HepG2 (cell line): ENCODE data around the gene MIX23. TPM values are rescaled to one million over a fixed set of nuclear protein-coding genes. Genes with fewer than 3 reads are reported as not detected.

Experiments used
- ELF4 ChIP-seq: sonication (generic); formaldehyde crosslinking; IDR thresholded peaks from 2 replicates; pipeline ENCODE4 v1.5.0; 2020; ENCODE audit warnings: missing genetic modification reagents, mild to moderate bottlenecking, moderate library complexity, borderline replicate concordance
- FOXC1 ChIP-seq: sonication (generic); formaldehyde crosslinking; IDR thresholded peaks from 2 replicates; pipeline ENCODE4 v1.8.0; 2022; ENCODE audit warnings: mild to moderate bottlenecking, missing genetic modification reagents, borderline replicate concordance
- FOXJ3 ChIP-seq: sonication (generic); formaldehyde crosslinking; IDR thresholded peaks from 2 replicates; pipeline ENCODE4 v1.4.0; 2020; ENCODE audit warnings: missing genetic modification reagents, mild to moderate bottlenecking, borderline replicate concordance
- HES4 ChIP-seq: sonication (generic); formaldehyde crosslinking; IDR thresholded peaks from 2 replicates; pipeline ENCODE4 v1.9.0; 2021; ENCODE audit warnings: mild to moderate bottlenecking, missing genetic modification reagents, borderline replicate concordance
- JUN ChIP-seq: sonication (generic); formaldehyde crosslinking; IDR thresholded peaks from 2 replicates; pipeline ENCODE4 v1.4.0; 2020; ENCODE audit warnings: mild to moderate bottlenecking, missing genetic modification reagents
- KDM3A ChIP-seq: IDR thresholded peaks from 2 replicates; pipeline ENCODE4 v1.6.1; 2018; ENCODE audit warnings: low read depth, missing compliant biosample characterization
- SOX6 ChIP-seq, 2 experiments: fragments of 450-650 bp in 1 of 2; sonication (generic) in 1 of 2; formaldehyde crosslinking in 1 of 2; IDR thresholded peaks; 2 replicates each; pipeline versions ENCODE4 v1.4.0 to v1.6.1; 2017 to 2020; ENCODE audit warnings: antibody characterized with exemption in 1 of 2, mild to moderate bottlenecking in 1 of 2, missing genetic modification reagents in 1 of 2
- TBX3 ChIP-seq: fragments of 450-650 bp; IDR thresholded peaks from 2 replicates; pipeline ENCODE4 v1.6.1; 2017; ENCODE audit warnings: antibody characterized with exemption, mild to moderate bottlenecking, inconsistent platforms, borderline replicate concordance
- U2AF2 ChIP-seq: fragments of 200-400 bp; formaldehyde crosslinking; IDR thresholded peaks from 2 replicates; pipeline ENCODE4 v1.6.1; 2017; ENCODE audit warnings: low read depth, mild to moderate bottlenecking, low read length
- ZNF441 ChIP-seq: sonication (generic); formaldehyde crosslinking; IDR thresholded peaks from 2 replicates; pipeline ENCODE4 v1.7.0; 2021; ENCODE audit warnings: missing genetic modification reagents, borderline replicate concordance
- ZSCAN21 ChIP-seq: sonication (generic); formaldehyde crosslinking; IDR thresholded peaks from 2 replicates; pipeline ENCODE4 v1.8.0; 2022; ENCODE audit warnings: mild to moderate bottlenecking, missing genetic modification reagents, moderate library complexity, borderline replicate concordance
- polyA plus RNA-seq, 8 experiments: library from polyadenylated mRNA; depleted of rRNA in 3 of 8; stranded (reverse) in 7 of 8; unstranded in 1 of 8; fragments of >200 nt; fragmentation: Illumina TruSeq in 4 of 8; extraction: Trizol in 4 of 8; gene quantifications; 2 replicates each; pipeline versions ENCODE4 v1.2.1 to v1.2.3, GENCODE V29; 2011 to 2016; ENCODE audit warnings: low read depth in 4 of 8, missing spikeins in 1 of 8, mixed read lengths in 1 of 8; ENCODE audit not compliant: insufficient read depth in 1 of 8
- total RNA-seq, 5 experiments: library from RNA; depleted of rRNA; stranded (reverse); fragments of >200 nt; fragmentation: Illumina TruSeq; extraction: Trizol; gene quantifications; 2 replicates each; pipeline ENCODE4 v1.2.3, GENCODE V29; 2016; ENCODE audit warnings: low read depth in 1 of 5
- TF ChIP-seq, protein P1 (sequence below): sonication (generic); formaldehyde crosslinking; IDR thresholded peaks from 2 replicates; pipeline ENCODE4 v1.4.0; 2020; ENCODE audit warnings: missing genetic modification reagents
- TF ChIP-seq, protein P2 (sequence below): sonication (generic); formaldehyde crosslinking; IDR thresholded peaks from 2 replicates; pipeline ENCODE4 v1.4.0; 2020; ENCODE audit warnings: mild to moderate bottlenecking, missing genetic modification reagents
- TF ChIP-seq, protein P3 (sequence below), 2 experiments: sonication (generic) in 1 of 2; formaldehyde crosslinking in 1 of 2; IDR thresholded peaks; 2 replicates each; pipeline versions ENCODE4 v1.5.1 to v1.6.1; 2011 to 2020; ENCODE audit warnings: borderline replicate concordance in 1 of 2, low read depth in 1 of 2, low read length in 1 of 2, mild to moderate bottlenecking in 1 of 2, missing genetic modification reagents in 1 of 2, moderate library complexity in 1 of 2
- TF ChIP-seq, protein P4 (sequence below): sonication (generic); formaldehyde crosslinking; IDR thresholded peaks from 2 replicates; pipeline ENCODE4 v1.4.0; 2020; ENCODE audit warnings: mild to moderate bottlenecking, missing genetic modification reagents, borderline replicate concordance

Gene MIX23
- total and polyA plus RNA-seq, 2 of the 13 experiments (the other 11 are each of a cell fraction or from before 2014, with no cell fraction given) = 20.0 to 152 TPM

- TF ChIP-seq, protein P1, sequence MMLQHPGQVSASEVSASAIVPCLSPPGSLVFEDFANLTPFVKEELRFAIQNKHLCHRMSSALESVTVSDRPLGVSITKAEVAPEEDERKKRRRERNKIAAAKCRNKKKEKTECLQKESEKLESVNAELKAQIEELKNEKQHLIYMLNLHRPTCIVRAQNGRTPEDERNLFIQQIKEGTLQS (CRISPR knock-in tag) = no peak
- TF ChIP-seq, protein P2, sequence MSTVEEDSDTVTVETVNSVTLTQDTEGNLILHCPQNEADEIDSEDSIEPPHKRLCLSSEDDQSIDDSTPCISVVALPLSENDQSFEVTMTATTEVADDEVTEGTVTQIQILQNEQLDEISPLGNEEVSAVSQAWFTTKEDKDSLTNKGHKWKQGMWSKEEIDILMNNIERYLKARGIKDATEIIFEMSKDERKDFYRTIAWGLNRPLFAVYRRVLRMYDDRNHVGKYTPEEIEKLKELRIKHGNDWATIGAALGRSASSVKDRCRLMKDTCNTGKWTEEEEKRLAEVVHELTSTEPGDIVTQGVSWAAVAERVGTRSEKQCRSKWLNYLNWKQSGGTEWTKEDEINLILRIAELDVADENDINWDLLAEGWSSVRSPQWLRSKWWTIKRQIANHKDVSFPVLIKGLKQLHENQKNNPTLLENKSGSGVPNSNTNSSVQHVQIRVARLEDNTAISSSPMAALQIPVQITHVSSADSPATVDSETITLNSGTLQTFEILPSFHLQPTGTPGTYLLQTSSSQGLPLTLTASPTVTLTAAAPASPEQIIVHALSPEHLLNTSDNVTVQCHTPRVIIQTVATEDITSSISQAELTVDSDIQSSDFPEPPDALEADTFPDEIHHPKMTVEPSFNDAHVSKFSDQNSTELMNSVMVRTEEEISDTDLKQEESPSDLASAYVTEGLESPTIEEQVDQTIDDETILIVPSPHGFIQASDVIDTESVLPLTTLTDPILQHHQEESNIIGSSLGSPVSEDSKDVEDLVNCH (CRISPR knock-in tag) = 0 out of 2 replicates have a peak, but pooled peaks have one; percentile 64
- TF ChIP-seq FOXC1 = peak; percentile 89; the same call in 1 of the 2 replicates
- no peak for TF ChIP-seq JUN (CRISPR knock-in tag)
- peak; percentile 69; the same call in 1 of the 2 replicates for TF ChIP-seq ZSCAN21
- TF ChIP-seq, protein P3, sequence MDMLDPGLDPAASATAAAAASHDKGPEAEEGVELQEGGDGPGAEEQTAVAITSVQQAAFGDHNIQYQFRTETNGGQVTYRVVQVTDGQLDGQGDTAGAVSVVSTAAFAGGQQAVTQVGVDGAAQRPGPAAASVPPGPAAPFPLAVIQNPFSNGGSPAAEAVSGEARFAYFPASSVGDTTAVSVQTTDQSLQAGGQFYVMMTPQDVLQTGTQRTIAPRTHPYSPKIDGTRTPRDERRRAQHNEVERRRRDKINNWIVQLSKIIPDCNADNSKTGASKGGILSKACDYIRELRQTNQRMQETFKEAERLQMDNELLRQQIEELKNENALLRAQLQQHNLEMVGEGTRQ (IDR thresholded peaks at IDR 0.05; ENCODE audit: low read depth, low read length) = no peak
- TF ChIP-seq, protein P3 (CRISPR knock-in tag; IDR thresholded peaks at IDR 0.05; ENCODE audit: borderline replicate concordance) = no peak
- no peak for TF ChIP-seq SOX6 (IDR thresholded peaks at IDR 0.05)
- peak; percentile 61 for TF ChIP-seq SOX6 (CRISPR knock-in tag; IDR thresholded peaks at IDR 0.05)
- TF ChIP-seq FOXJ3 (CRISPR knock-in tag) = no peak; the same call in 1 of the 2 replicates
- no peak for TF ChIP-seq TBX3
- TF ChIP-seq, protein P4, sequence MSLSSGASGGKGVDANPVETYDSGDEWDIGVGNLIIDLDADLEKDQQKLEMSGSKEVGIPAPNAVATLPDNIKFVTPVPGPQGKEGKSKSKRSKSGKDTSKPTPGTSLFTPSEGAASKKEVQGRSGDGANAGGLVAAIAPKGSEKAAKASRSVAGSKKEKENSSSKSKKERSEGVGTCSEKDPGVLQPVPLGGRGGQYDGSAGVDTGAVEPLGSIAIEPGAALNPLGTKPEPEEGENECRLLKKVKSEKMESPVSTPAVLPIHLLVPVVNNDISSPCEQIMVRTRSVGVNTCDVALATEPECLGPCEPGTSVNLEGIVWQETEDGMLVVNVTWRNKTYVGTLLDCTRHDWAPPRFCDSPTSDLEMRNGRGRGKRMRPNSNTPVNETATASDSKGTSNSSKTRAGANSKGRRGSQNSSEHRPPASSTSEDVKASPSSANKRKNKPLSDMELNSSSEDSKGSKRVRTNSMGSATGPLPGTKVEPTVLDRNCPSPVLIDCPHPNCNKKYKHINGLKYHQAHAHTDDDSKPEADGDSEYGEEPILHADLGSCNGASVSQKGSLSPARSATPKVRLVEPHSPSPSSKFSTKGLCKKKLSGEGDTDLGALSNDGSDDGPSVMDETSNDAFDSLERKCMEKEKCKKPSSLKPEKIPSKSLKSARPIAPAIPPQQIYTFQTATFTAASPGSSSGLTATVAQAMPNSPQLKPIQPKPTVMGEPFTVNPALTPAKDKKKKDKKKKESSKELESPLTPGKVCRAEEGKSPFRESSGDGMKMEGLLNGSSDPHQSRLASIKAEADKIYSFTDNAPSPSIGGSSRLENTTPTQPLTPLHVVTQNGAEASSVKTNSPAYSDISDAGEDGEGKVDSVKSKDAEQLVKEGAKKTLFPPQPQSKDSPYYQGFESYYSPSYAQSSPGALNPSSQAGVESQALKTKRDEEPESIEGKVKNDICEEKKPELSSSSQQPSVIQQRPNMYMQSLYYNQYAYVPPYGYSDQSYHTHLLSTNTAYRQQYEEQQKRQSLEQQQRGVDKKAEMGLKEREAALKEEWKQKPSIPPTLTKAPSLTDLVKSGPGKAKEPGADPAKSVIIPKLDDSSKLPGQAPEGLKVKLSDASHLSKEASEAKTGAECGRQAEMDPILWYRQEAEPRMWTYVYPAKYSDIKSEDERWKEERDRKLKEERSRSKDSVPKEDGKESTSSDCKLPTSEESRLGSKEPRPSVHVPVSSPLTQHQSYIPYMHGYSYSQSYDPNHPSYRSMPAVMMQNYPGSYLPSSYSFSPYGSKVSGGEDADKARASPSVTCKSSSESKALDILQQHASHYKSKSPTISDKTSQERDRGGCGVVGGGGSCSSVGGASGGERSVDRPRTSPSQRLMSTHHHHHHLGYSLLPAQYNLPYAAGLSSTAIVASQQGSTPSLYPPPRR (CRISPR knock-in tag) = peak; percentile 54
- TF ChIP-seq U2AF2 = no peak
- peak; percentile 46; the same call in 1 of the 2 replicates for TF ChIP-seq HES4
- TF ChIP-seq KDM3A = 0 out of 2 replicates have a peak, but pooled peaks have one; percentile 46
- peak; percentile 75; the same call in 1 of the 2 replicates for TF ChIP-seq ZNF441 (CRISPR knock-in tag)
- TF ChIP-seq ELF4 (CRISPR knock-in tag) = 0 out of 2 replicates have a peak, but pooled peaks have one; percentile 74
These were observed at the start of gene MIX23 (continued) for GRCh38 chr3:122382888-122383666.
